Activated CD4-positive, alpha-beta T cell treated with anti-CD3 and anti-CD28 coated beads, Interleukin-2, amount 50 U/mL, for 24 hours (primary cell): ENCODE measurements around the gene MRPL39.

Experiments
- DNase-seq, 2 donors: peaks; one replicate each; pipeline ENCODE4 v3.0.0-alpha.2; 2020; ENCODE audit warnings: low read depth in 1 of 2, low spot score in 1 of 2

Gene MRPL39

DNA sequence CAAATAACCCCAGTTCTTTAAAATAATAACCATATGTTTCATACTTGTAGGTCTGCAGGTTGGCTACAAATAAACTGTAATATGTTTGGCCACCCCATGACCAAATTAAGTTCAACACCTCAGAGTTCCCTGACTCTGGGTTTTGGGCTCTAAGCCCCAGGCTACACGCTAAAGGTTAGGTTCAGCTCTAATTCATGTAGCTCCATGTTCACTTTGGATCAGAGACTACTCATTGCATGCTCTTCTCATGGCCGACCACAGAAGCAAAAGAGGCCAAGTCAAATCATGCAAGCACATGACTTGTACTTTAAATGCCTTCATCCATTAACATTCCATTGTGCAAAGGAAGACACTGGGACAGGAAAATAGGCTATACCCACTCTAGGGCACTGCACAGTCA lies 66.2 kb downstream of the MRPL39 start:
- no peak for DNase-seq

- DNase-seq = no peak
Observed at GRCh38 chr21:25539606-25540005, 67.7 kb downstream of the MRPL39 start.

- DNase-seq = no peak
Observed at GRCh38 chr21:25537174-25537573, 70.1 kb downstream of the MRPL39 start.

GRCh38 chr21:25536752-25537151 lies 70.5 kb downstream of the MRPL39 start:
- no peak for DNase-seq

DNA sequence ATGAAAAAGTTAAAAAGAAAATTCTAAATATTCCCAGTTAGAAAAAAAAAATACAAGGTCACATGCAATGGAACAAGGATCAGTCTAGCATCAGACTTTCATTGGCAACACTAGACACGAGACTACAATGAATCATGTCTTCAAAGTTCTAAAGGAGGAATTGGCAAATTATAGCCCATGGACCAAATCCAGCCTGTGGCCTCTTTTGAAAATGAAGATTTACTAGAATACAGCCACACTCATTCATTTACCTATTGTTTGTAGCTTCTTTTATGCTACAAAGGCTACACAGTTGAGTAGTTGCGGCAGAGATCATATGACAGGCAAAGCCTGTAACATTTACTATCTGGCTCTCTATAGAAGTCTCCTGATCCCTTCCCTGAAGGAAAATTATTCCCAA lies 71.4 kb downstream of the MRPL39 start:
- no peak for DNase-seq
